HG03064 (cell line): ENCODE results near the gene HIPK2.
"Not testable (repeated sequence)": the region's sequence is repeated elsewhere in the genome, so short reads cannot be mapped to it uniquely, and the experiment has no call there.

Experiments
- ATAC-seq: cut with Tn5 transposase; IDR thresholded peaks from one replicate; pipeline ENCODE4 v1.9.1; 2021; ENCODE audit warnings: low read depth; ENCODE audit not compliant: unreplicated experiment

The HIPK2 gene

GRCh38 chr7:139635526-139636302 is 142.1 kb downstream of the HIPK2 start:
- ATAC-seq = no peak

GRCh38 chr7:139634087-139634486 is 143.7 kb downstream of the HIPK2 start:
- no peak for ATAC-seq

GRCh38 chr7:139631520-139632031 is 146.2 kb downstream of the HIPK2 start:
- ATAC-seq = no peak

- ATAC-seq = no peak
Measured at GRCh38 chr7:139630643-139631519, 146.9 kb downstream of the HIPK2 start.

GRCh38 chr7:139629392-139630082 is 148.3 kb downstream of the HIPK2 start:
- ATAC-seq = no peak

- ATAC-seq = no peak
Measured at GRCh38 chr7:139627831-139628230, 150.0 kb downstream of the HIPK2 start.

GRCh38 chr7:139626817-139627216 is 151.0 kb downstream of the HIPK2 start:
- no peak for ATAC-seq

GRCh38 chr7:139623518-139623917 is 154.3 kb downstream of the HIPK2 start:
- ATAC-seq = no peak

- no peak for ATAC-seq
Measured at GRCh38 chr7:139620676-139621344, 157.0 kb downstream of the HIPK2 start.

GRCh38 chr7:139619367-139619657 is 158.5 kb downstream of the HIPK2 start:
- no peak for ATAC-seq

- ATAC-seq = no peak
Measured at GRCh38 chr7:139618482-139619366, 159.1 kb downstream of the HIPK2 start.

GRCh38 chr7:139617074-139617473 is 160.7 kb downstream of the HIPK2 start:
- ATAC-seq = no peak

GRCh38 chr7:139614886-139615285 is 162.9 kb downstream of the HIPK2 start:
- no peak for ATAC-seq

GRCh38 chr7:139613971-139614411 is 163.8 kb downstream of the HIPK2 start:
- ATAC-seq = no peak

- ATAC-seq = not testable (repeated sequence)
Measured at GRCh38 chr7:139611556-139611955, 166.2 kb downstream of the HIPK2 start.

- no peak for ATAC-seq
Measured at GRCh38 chr7:139610595-139610994, 167.2 kb downstream of the HIPK2 start.

GRCh38 chr7:139603896-139604295 is 173.9 kb downstream of the HIPK2 start:
- no peak for ATAC-seq

- ATAC-seq = no peak
Measured at GRCh38 chr7:139603282-139603681, 174.5 kb downstream of the HIPK2 start.

- no peak for ATAC-seq
Measured at GRCh38 chr7:139602143-139602722, 175.6 kb downstream of the HIPK2 start.
